Skeletal muscle tissue (tissue), 4 donors: Measurements from ENCODE around the gene COL21A1. TPM values are rescaled to one million over a fixed set of nuclear protein-coding genes. Genes with fewer than 3 reads are reported as not detected.

ENCODE experiments used
- H3K27ac ChIP-seq: one replicate; pipeline ENCODE4 v1.7.0; 2013; ENCODE audit warnings: mild to moderate bottlenecking, low read depth, low read length, inconsistent platforms
- H3K27me3 ChIP-seq, 3 donors: one replicate each; pipeline ENCODE4 v1.7.0; 2013; ENCODE audit warnings: low read length in 3 of 3; ENCODE audit not compliant: control insufficient read depth in 3 of 3, insufficient read depth in 3 of 3
- H3K36me3 ChIP-seq, 3 donors: one replicate each; pipeline ENCODE4 v1.7.0; 2013; ENCODE audit warnings: low read length in 3 of 3; ENCODE audit not compliant: control insufficient read depth in 3 of 3, insufficient read depth in 3 of 3
- H3K4me1 ChIP-seq, 3 donors: one replicate each; pipeline ENCODE4 v1.7.0; 2013; ENCODE audit warnings: low read length in 3 of 3, mild to moderate bottlenecking in 3 of 3; ENCODE audit not compliant: control insufficient read depth in 3 of 3, insufficient read depth in 3 of 3
- H3K4me3 ChIP-seq, 3 donors: one replicate each; pipeline ENCODE4 v1.7.0; 2013; ENCODE audit warnings: low read length in 3 of 3
- H3K9ac ChIP-seq, 3 donors: one replicate each; pipeline ENCODE4 v1.7.0; 2013; ENCODE audit warnings: low read length in 3 of 3, mild to moderate bottlenecking in 3 of 3, moderate library complexity in 2 of 3, low read depth in 1 of 3
- H3K9me3 ChIP-seq, 3 donors: one replicate each; pipeline ENCODE4 v1.7.0; 2013; ENCODE audit warnings: low read length in 3 of 3; ENCODE audit not compliant: control insufficient read depth in 3 of 3
- total RNA-seq: library from RNA; depleted of rRNA; stranded (reverse); fragments of >200 nt; gene quantifications from one replicate; pipeline ENCODE4 v1.2.3, GENCODE V29; 2014
- donor health status: Osteomylitis.

COL21A1 gene
- total RNA-seq, 1 donor from 2014 or later = 91.3 TPM

DNA sequence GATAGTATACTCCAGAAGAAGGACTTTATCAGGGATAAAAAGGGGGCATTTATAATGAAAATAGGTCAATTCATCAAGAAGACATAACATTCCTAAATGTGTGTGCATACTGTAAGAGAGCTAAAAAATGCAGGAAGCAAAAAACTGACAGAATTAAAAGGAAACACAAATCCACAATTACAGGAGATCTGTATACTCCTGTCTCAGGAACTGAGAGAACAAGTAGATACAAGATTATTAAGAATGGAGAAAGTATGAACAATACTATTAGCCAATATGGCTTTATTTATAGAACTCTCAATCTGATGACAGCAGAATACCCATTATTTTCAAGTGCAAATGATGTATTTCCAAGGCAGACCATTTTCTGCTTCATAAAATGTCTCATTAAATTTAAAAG, 204.3 kb downstream of the COL21A1 start:
- Histone ChIP-seq H3K9me3 (no peaks in the 10 kb centered on the region), H3K27me3 (no peaks in the 10 kb centered on the region), H3K27ac (no peak overlapping the region), H3K9ac (no peak overlapping the region), H3K4me1 (no peaks in the 10 kb centered on the region), H3K36me3 (no peaks in the 10 kb centered on the region), H3K4me3 (no peak overlapping the region)

DNA sequence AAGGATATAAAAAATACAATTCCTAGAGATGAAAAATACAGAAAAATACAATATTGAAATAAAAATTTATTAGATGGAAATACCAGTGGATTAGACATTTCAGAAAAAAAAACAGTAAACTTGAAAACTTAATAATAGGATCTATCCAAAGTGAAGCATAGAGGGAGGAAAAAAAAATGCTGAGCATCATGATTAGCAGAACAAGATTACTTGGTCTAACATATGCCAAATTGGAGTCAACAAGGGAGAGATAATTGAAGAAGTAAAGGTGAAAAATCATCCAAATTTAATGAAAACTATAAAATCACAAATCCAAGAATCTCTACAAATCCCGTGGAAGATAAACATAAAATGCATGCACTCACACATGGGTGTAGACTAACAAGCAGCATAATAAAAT, 205.8 kb downstream of the COL21A1 start:
- Histone ChIP-seq H3K4me1 (no peaks in the 10 kb centered on the region), H3K4me3 (no peak overlapping the region), H3K36me3 (no peaks in the 10 kb centered on the region)

GRCh38 chr6:56040889-56041301, 206.5 kb downstream of the COL21A1 start:
- no peak overlapping the region for H3K4me3 ChIP-seq
- H3K27ac ChIP-seq = no peak overlapping the region
- no peaks in the 10 kb centered on the region for H3K27me3 ChIP-seq
- H3K9me3 ChIP-seq = no peaks in the 10 kb centered on the region
- H3K9ac ChIP-seq = no peak overlapping the region
- no peaks in the 10 kb centered on the region for H3K4me1 ChIP-seq
- H3K36me3 ChIP-seq = no peaks in the 10 kb centered on the region

More for the DNA sequence above, 205.8 kb downstream of the COL21A1 start:
- Histone ChIP-seq H3K27ac (no peak overlapping the region), H3K27me3 (no peaks in the 10 kb centered on the region), H3K9ac (no peak overlapping the region), H3K9me3 (no peaks in the 10 kb centered on the region)

- H3K4me3 ChIP-seq = no peak overlapping the region
Observed at GRCh38 chr6:56040223-56040622, 207.2 kb downstream of the COL21A1 start.

DNA sequence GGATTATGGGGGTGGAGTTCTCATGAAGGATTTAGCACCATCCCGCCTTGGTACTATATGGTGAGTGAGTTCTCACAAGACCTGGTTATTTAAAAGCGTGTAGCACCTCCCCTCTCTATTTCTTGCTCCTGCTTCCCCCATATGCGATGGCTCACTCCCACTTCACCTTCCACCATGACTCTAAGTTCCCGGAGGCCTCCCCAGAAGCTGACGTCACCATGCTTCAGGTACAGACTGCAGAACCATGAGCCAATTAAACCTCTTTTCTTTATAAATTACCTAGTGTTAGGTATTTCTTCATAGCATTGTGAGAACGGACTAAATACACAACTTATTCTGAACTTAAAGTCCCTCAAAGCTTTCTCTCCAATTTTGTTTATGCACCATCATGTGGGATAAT, 208.6 kb downstream of the COL21A1 start:
- Histone ChIP-seq H3K4me1 (no peaks in the 10 kb centered on the region), H3K9me3 (no peaks in the 10 kb centered on the region), H3K27ac (no peak overlapping the region), H3K27me3 (no peaks in the 10 kb centered on the region), H3K36me3 (no peaks in the 10 kb centered on the region), H3K4me3 (no peak overlapping the region), H3K9ac (no peak overlapping the region)

More at GRCh38 chr6:56040223-56040622, 207.2 kb downstream of the COL21A1 start:
- Histone ChIP-seq H3K9ac (no peak overlapping the region), H3K27me3 (no peaks in the 10 kb centered on the region), H3K4me1 (no peaks in the 10 kb centered on the region), H3K27ac (no peak overlapping the region), H3K36me3 (no peaks in the 10 kb centered on the region), H3K9me3 (no peaks in the 10 kb centered on the region)

- no peaks in the 10 kb centered on the region for H3K4me1 ChIP-seq
- no peak overlapping the region for H3K27ac ChIP-seq
- H3K27me3 ChIP-seq = no peaks in the 10 kb centered on the region
- no peaks in the 10 kb centered on the region for H3K9me3 ChIP-seq
- H3K4me3 ChIP-seq = no peak overlapping the region
- H3K9ac ChIP-seq = no peak overlapping the region
- no peaks in the 10 kb centered on the region for H3K36me3 ChIP-seq
Observed at GRCh38 chr6:56037601-56038000, 209.8 kb downstream of the COL21A1 start.

DNA sequence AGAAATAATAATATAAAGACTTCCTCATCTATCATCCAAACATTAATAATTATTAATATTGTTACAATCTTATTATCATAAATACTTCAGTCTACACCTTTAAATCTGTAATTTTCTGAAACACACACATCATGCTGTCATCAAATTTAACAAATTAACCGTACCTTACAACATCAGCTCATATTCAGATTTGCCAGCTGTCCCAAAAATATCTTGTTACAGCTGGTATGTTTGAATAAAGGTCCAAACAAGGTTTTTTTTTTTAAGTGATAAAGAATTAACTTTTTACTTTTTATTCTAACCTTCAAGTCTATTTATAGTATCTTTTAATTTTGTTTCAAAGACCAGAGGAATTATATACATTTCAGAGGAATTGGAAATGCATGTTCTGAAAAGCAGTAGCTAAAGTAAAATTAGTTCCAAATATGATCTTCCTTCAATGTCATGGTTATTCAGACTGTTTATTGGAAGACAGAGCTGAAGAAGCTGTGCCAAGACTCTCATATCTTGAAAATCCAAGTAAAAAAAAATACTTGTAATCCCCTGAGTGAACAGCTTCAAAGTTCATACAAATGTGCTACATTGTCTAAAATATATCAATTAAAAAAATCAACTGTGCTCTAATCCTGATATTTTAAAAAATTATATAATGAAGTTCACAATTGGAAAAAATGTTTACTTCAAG, 210.3 kb downstream of the COL21A1 start:
- Histone ChIP-seq H3K9ac (no peak overlapping the region), H3K36me3 (no peaks in the 10 kb centered on the region), H3K27me3 (no peaks in the 10 kb centered on the region), H3K4me3 (no peak overlapping the region), H3K4me1 (no peaks in the 10 kb centered on the region), H3K27ac (no peak overlapping the region), H3K9me3 (no peaks in the 10 kb centered on the region)

DNA sequence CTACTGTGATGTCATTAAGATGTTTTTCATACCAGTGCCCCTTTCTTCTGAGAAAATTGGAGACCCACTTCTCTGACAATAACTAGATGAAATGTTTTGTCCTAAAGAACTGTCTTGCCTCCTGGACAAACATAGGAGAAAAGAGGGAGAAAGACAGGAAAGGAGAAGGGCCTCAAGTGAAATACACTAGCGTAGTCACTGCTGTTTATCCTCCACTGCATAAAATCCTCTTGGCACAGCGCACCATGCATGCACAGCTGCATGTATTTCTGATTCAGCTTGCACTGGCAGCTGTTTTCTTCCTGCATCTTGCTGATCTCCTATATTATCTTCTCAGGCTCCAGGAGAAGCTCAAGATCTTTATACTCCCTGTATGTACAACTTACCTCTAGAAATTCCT, 214.0 kb downstream of the COL21A1 start:
- Histone ChIP-seq H3K27ac (no peak overlapping the region), H3K4me1 (no peaks in the 10 kb centered on the region), H3K9me3 (no peaks in the 10 kb centered on the region), H3K9ac (no peak overlapping the region), H3K27me3 (no peaks in the 10 kb centered on the region), H3K36me3 (no peaks in the 10 kb centered on the region), H3K4me3 (no peak overlapping the region)

- H3K4me1 ChIP-seq = no peaks in the 10 kb centered on the region
- no peak overlapping the region for H3K27ac ChIP-seq
- no peaks in the 10 kb centered on the region for H3K9me3 ChIP-seq
- no peak overlapping the region for H3K4me3 ChIP-seq
- no peaks in the 10 kb centered on the region for H3K27me3 ChIP-seq
- no peaks in the 10 kb centered on the region for H3K36me3 ChIP-seq
- no peak overlapping the region for H3K9ac ChIP-seq
Observed at GRCh38 chr6:56032715-56033260, 214.6 kb downstream of the COL21A1 start.

DNA sequence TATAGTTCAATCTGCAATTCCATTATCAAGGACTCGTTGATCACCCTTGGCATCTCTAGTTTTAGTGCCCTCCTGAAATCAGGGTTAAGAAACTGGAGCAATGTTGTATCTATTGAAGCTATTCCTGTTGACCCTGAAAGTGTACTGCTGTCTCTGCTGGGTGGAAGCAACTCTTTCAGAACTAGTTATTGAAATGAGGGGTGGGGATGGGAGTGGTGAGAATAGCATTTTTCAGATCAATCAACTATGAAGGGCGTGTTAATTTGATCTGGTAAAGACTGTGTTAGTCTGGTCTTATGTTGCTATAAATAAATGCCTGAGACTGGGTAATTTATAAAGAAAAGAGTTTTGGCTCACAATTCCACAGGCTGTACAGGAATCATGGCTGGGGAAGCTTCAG, 219.5 kb downstream of the COL21A1 start:
- Histone ChIP-seq H3K9me3 (no peaks in the 10 kb centered on the region), H3K27me3 (no peaks in the 10 kb centered on the region), H3K4me3 (no peak overlapping the region), H3K9ac (no peak overlapping the region), H3K27ac (no peak overlapping the region), H3K4me1 (no peaks in the 10 kb centered on the region), H3K36me3 (no peaks in the 10 kb centered on the region)
